HG03103 (cell line): ENCODE results near the gene C16orf74.

Source experiments
- ATAC-seq: cut with Tn5 transposase; IDR thresholded peaks from one replicate; pipeline ENCODE4 v1.9.1; 2021; ENCODE audit warnings: low read depth; ENCODE audit not compliant: unreplicated experiment

The C16orf74 gene

DNA sequence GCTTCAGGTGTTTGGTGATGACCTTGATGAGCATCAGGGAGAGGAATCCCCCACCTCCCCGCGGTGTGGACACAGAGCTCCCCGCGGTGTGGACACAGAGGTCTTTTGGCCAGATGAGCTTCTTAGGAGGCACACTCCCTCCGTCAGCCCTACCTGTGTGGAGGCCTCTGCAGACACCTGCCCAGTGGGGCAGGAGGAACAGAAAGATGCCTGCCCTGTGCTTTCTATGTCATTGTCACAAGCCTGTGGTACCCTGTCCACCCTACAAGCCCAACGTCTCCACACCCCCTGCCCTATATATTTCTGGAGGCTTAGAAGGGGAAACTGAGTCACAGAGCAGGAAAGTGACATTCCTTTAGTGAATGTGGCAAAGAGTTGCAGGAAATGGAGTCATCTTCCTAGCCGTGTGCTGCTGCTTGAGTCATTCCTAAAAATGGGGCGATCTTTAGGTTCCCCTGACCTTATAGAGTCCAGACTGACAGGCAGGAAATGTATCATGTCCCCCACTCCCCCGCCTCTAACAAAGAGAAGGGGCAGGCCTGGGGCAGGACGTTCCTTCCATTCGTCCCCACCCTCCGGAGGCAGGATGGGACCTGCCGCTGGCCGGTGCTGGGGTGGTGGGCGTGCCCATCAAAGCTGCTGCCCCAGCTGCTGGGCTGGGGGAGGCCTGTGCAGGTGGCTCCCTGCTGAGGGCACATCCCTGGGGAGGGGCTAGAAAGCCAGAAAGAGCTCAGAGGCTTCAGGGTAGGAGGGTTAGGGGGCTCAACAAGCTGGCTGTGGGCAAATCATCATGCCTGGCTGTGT lies 1.0 kb upstream of the C16orf74 start:
- no peak for ATAC-seq

DNA sequence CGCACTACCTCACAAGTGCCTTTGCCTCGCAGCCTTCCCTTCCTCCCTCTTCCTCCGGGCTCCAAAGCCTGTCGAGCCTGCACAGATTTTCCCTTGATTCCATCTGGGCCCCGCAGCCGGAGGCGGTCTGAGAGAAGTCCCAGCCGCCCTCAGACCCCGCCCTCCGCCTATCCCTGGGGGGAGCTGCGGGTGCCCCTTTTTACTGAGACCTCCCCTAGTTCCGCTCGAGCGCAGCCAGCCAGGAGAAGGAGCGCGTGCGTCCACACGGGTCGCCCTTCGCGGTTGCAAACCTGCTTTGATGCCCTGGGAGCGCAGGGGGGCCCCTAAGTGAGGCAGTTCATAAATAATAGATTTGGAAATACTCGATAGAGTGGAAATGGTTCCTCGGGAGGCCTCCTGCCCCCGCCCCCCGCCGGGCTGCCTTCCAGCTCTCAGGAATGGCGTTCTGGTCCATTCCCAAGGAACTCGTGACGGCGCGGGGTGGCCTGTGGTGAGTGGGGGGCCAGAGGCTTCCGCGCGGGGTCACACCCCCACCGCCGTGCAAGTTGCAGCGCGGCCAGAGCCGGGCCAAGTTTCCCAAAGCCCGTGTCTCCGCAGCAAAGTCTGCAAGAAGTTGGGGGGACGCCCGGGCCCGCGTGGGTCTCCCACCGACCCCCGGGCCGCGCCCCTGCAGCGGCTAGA lies 610 bp downstream of the C16orf74 start:
- no peak for ATAC-seq

DNA sequence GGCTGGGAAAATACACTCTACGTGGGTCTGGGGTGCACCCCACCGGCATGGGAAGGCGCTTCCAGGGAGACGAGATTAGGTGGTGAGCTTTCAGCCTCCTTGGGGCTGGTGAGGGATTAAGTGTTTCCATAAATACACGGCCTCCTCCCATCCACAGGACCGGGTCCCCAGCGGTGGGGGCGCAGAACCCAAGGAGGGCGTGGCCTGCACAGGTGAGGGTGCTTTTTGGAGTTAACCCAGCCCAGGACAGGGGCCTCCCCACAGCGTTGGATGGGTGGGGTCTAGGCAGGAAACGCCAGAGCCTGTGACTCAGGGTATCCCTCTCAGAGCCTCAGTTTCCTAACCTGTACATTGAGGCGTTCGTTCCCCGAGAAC lies 1.1 kb downstream of the C16orf74 start:
- ATAC-seq, result no peak

DNA sequence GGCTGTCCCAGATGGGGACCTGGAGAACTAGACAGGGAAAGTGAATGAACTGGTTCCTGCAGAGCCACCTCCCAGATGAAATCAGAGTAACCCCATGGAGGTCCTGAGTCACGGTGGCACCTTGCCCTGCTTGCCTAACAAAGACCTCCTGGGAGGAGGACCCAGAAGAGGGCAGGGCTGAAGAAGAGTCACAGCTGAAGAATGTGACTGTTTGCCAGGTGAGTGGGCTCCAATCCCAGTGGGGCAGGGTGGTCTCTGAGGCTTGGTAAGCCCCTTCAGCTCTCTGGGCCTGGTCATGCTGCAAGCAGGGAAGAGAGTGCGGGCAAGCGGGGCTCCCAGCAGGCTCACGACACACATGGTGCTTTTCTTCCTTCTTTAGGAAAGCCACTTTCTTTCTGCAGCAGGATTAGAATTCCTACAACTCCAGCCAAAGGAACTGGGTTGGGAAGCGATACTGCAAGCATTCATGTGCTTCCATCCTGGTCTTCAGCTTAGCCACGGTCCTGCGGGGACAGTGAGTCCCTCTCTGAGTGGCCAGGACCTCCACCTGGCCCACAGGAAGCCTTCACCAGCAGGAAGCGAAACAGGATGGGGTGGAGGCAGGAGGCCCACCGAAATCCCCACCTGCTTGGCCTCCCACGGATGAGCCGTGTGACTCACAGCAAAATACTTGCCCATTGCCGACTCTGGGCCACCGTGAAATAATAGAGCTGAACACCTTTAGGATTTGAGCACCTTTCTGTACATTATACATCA lies 4.3 kb downstream of the C16orf74 start:
- ATAC-seq, result no peak

DNA sequence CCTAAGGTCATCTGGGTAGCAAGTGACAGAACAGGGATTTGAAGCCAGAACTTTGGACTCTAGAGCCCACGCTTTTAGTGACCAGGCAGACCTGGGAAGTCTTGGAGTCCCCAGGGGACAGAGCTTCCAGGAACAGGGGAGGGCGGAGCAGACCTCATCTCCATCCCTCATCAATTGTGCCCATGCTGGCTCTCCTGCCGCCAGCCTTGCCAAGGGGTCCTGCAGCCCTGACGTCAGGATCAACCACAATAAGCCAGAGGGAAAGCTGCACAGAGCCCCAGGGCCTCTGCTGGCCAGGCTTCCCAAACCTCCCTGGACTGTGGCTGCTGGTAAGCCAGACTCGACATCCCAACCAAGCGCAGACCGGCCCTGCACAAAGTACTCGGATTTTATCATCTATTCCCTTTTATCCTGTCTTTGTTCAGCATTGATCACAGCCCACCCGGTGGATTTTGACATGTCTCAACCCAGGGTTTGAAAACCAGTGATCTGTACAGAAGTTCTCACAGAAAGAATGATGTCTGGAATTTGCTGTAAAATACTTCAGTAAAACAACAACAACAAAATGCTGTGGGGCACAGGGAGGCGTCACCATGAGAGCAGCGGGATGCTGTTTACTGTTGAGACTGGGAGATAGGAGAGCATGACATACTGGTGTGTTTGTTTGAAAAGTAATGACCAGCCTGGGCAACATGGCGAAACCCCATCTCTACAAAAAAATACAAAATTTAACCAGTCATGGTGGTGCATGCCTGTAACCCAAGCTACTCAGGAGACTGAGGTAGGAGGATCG lies 11.8 kb downstream of the C16orf74 start:
- ATAC-seq, result no peak

DNA sequence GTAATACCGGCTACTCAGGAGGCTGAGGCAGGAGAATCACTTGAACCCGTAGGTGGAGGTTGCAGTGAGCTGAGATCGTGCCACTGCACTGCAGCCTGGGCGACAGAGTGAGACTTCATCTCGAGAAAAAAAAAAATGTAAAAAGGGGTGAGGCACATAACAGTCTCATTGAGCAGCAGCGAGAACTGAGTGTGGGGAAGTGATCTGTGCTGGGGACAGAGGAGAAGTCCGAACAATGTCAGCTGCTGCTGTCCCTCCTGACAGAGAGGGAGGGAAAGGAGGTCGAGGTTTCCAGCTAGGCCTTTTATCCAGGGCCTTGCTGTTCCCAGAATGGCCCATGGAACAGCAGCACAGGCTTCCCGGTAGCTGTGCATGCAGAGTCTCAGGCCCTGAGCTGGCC lies 14.0 kb downstream of the C16orf74 start:
- no peak for ATAC-seq

DNA sequence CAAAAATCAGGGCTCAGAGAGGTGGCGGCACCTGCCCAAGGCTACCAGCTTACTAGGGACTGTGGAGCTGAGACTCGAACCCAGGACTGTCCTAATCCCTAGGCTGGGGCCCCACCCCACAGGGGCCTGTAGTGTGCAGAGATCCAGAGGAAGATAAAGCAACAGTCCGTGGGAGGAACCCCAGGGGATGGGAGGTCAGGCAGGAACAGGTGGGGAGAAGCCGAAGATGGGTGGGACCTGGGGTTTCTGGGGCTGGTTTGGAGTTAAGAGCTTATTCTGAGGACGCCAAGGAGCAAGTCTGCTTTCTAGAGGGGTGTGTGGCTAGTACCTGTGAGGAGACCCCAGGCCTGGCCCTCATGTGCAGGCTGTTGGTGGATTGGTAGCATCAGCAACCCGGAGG lies 14.9 kb downstream of the C16orf74 start:
- no peak for ATAC-seq

DNA sequence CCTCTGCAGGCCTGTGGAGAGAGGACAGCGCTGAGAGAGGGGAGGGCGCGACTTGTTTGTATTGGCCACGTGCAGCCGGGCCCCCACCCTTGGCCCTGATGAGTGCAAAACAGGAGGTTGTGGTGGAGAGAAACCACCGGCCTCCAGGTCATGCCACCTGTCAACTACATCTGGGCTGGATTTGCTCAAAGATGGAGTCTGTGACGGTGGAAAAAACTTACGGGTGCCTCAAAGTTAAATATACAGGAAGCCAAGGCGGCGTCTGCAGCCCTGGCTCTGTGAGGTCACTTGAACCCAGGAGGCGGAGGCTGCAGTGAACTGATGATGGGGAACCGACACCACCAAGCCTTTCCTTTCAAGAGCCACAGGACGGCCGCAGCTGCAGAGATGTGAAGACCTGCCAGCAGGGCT lies 15.7 kb downstream of the C16orf74 start:
- ATAC-seq, result no peak

DNA sequence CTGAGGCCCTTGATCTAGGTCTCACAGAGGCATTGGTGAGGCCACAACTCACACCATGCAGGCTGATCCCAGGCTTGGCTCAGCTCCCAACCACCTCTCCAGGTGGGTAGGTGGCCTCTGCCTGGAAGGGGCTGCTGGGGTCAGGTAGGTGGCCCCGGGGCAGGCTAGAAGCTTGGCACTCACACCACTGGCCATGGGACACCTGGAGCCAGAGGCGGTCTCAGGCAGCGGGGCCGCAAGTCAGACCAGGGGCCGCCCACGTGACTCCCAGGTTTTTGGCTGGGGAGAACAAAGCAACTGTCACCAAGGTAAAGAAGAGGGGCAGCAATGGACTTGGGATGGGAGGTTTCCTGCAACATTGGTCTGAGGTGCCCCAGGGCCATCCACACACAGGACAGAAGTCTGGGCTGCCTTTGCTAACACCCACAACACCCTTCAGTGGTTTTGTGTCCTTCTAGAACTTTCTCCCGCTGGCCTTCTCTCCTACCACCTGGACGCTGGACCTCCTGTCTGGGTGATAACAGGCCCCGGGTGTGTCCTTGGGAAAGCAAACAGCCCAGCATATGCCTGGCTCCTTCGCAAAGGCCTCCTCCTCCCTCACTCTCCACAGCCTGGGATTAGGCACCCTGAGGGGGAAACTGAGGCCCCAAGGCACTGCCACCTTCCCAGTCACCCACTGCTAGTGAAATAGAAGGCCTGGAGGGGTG lies 16.4 kb downstream of the C16orf74 start:
- ATAC-seq, result no peak

DNA sequence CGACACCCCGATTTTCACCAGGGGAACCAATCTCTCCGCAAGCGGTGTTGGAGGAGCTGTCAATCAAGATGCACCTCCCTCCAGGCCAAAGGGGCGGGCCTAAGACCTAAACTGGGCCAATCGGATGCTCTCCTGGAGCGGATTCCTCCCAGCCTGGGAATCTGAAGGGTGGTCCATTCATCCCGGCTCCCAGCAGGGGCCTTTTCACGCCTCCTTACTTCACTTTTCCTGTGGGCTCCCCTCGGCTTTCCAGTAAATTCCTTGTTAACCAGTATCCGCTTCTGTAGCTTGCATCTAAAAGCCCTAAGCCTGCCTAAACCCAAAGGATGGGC lies 17.1 kb downstream of the C16orf74 start:
- no peak for ATAC-seq

DNA sequence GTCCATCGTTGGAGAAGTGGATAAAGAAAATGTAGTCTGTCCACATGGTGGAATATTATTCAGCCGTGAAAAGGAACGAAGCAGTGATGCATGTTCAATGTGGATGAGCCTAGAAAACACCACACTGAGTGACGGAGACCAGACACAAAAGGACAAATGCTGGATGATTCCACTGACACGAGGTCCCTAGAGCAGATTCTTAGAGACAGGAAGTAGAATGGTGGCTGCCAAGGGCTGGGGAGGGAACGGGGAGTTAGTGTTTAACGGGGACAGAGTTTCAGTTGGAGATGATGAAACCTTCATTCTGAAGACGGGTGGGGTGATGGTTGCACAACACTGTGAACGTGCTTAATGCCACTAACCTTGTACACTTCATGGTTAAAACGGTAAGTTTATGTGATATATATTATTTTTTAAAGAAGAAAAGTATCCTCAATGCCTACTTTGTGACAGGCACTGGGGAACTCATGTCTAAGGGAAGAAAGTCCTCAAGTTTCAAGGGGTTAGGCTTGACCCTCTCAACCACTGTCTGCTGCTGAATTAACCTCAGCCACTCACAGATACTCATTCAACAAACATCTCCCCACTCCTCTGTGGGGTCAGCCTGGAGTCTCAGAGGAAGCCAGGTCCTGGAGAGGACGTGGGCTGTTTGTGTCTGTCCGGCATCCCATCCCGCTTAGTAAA lies 17.6 kb downstream of the C16orf74 start:
- ATAC-seq, result no peak

DNA sequence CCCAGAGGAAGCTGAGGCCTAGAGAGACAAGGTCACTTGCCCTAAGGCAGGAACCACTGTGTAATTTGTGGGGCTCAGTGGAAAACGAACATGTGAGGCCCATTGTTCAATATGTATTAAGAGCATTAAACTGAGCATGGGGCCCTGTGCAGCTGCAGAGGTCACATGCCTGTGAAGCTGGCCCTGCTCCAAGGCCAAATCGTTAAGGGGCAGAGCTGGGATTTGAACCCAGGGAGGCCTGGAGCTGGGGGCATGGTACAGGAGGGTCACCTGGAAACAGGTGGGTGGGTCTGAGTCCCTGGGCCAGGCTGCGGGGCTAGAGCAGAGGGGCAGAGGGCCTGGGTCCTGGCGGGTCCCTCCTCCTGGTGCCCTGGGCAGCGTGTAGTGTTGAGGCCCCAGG lies 19.7 kb downstream of the C16orf74 start:
- ATAC-seq, result no peak

DNA sequence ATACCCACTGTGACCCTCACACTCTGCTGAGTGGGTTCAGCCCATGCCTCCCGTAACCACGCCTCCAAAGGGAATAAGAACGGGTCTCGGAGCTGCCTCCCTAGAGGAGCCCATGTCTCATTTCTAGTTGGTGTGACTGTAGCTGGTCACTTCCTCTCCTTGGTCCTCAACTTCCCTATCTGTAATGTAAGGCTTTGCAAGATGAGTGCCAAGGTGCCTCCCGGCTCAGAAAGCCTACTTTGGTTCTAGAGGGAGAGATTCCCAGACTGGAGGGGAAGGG lies 20.8 kb downstream of the C16orf74 start:
- ATAC-seq, result no peak

DNA sequence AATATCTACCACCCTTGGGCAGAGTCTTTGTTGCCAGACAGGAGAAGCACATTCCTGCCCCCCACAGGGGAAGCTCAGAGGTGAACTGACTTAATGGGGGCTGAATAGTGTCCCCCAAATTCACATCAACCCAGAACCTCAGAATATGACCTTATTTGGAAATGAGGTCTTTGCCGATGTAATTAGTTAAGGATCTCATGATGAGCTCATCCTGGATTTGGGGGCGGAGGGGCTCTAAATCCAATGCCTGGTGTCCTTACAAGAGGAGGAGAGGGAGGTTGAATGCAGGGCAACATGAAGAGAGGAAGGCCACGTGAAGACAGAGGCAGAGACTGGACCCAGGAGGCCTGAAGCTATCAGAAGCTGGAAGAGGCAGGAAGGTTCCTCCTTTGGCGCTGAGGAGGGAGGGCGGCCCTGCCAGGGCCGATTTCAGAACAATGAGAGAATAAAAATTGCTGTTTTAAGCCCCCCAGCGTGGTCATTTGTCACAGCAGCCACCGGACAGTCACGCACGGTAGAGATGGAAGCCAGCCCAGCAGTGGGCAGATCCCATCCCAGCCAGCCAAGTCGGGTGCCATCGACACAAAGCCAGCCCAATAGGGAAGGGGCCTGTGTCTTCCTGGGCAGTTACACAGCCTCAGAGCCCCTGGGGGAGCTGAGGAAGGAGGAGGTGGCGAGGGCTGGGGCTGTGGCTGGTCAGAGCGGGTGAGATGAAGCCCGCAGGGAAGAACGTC lies 21.3 kb downstream of the C16orf74 start:
- no peak for ATAC-seq

DNA sequence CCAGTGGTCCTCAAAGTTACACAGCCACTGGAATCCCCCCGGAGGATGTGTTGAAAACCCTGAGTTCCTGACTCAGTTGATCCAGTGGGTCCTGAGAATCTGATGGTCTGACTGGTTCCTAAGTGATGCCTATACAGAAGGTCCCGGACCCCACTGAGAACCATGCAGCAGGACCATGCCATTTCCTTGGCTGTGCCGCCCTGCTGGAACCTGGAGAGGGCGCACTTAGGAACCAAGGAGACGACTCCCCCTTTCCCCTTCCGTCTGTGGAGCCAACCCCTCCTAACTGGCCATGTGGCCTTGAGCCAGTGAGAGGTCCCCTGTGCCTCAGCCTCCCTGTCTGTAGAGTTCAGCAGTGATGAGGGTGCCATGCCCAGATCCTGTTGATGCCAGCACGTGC lies 22.0 kb downstream of the C16orf74 start:
- no peak for ATAC-seq

DNA sequence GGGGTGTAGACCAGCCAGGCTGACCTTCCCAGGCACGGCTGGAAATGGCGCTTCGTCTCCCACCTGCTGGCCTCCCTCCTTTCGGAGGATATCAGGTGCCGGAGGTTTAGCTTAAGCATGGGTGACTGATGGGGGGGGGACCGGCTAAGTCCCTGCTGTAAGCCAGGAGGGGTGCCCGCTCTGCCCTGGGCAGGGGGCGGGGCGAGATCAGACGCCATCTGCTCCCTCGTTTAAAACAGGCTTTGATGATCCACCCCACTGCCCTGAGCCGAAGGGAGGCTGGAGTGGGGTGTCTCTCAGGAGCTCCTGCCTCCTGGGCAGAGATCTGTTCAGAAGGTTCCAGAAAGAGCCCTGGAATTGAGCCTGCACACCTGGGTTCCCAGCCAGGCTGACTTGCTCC lies 26.0 kb downstream of the C16orf74 start:
- ATAC-seq, result no peak

DNA sequence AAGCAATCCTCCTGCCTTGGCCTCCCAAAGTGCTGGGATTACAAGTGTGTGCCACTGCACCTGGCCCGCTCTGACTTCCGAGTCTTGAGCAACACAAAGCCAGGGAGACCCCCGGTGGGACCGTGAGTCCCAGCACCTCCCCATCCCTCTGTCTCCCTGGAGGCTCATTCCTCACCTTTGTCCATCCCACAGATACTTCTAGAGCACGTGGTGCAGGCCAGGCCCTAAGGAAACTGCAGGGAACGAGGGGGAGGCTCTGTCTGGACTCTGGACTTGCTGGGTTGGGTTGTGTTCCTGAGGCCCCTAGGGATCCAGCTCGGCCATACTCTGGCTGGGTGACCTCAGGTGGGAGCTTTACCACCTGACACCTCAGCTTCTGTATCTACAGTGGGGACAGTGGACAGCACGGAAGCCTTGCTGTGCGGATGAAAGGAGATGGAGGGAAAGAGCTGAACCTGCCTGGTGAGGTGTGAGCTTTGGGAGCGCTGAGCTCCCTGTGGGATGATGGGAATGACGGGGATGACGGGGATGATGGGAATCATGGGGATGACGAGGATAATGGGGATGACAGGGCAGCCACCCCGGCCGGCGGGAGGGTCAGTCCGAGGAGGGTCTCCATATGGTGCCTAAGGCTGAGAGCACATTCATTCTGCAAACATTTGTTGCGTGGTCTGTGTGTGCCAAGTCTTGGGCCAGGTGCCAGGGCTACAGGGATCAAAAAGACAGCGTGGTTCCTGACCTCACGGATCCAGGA lies 26.6 kb downstream of the C16orf74 start:
- ATAC-seq, result no peak

DNA sequence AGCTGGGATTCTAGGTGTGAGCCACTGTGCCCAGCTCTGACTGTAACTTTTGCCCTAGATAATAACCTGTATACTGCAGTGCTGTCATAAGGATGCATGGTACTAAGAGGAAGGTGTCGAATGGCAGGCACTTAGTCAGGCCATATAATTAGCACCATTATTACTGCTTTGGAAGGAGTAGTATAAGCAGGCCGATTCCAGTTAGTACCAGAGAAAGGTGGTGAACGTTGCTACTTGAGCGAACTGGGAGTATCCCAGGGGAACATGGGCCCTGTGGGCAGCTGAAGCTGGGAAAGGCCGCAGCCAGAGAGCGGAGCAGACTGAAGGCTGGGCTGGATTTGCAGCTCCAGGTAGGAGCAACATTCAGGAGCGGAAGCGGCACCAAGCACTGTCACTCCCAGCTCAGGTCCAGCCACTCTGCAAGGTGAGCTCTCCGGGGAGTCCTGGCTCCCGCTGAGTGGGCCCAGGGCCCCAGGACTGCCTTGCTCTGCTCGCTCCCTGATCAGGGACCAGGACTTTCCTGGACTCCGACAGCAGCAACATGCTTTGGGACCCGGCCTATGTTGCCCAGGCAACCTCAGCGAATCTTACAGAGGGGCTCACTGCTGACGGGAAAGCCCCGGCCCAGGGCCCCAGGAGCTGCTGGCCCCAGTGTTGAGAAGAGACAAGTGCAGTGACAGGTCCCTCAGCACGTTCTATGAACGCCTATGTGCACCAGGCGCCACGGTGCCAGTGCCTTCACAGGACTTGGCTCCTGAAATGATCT lies 28.6 kb downstream of the C16orf74 start:
- ATAC-seq, result no peak
